DOHH2 (cell line): ENCODE results near the gene ZNF324.

Experiments used
- H3F3A ChIP-seq: fragments of 200-600 bp; sonication (generic), shearing (Covaris generic); 2 replicates; pipeline ENCODE4 v1.6.0; 2016; ENCODE audit warnings: antibody characterized with exemption, mild to moderate bottlenecking; ENCODE audit not compliant: control insufficient read depth, insufficient read depth
- H3K27ac ChIP-seq: fragments of 200-600 bp; sonication (generic); 2 replicates; pipeline ENCODE4 v1.5.1; 2014; ENCODE audit warnings: low read depth, mild to moderate bottlenecking, low read length, moderate library complexity
- H3K27me3 ChIP-seq: fragments of 200-600 bp; sonication (generic); 2 replicates; pipeline ENCODE4 v1.6.1; 2014; ENCODE audit warnings: mild to moderate bottlenecking, low read length, mixed read lengths; ENCODE audit not compliant: control insufficient read depth
- H3K36me3 ChIP-seq: fragments of 200-600 bp; sonication (generic); 2 replicates; pipeline ENCODE4 v1.6.1; 2014; ENCODE audit warnings: mild to moderate bottlenecking, low read length, moderate library complexity, mixed read lengths; ENCODE audit not compliant: control insufficient read depth
- H3K4me1 ChIP-seq: fragments of 200-600 bp; sonication (generic); 2 replicates; pipeline ENCODE4 v1.6.1; 2014; ENCODE audit warnings: mild to moderate bottlenecking, low read length, mixed read lengths; ENCODE audit not compliant: control insufficient read depth
- H3K4me2 ChIP-seq: fragments of 200-600 bp; sonication (generic); 2 replicates; pipeline ENCODE4 v1.6.0; 2014; ENCODE audit warnings: mild to moderate bottlenecking, low read length, moderate library complexity
- H3K4me3 ChIP-seq: fragments of 200-600 bp; sonication (generic); 2 replicates; pipeline ENCODE4 v1.5.1; 2014; ENCODE audit warnings: mild to moderate bottlenecking, low read length, mixed read lengths
- H3K79me2 ChIP-seq: fragments of 200-600 bp; sonication (generic); 2 replicates; pipeline ENCODE4 v1.6.1; 2014; ENCODE audit warnings: mild to moderate bottlenecking, low read length, mixed read lengths; ENCODE audit not compliant: control insufficient read depth
- H3K9me2 ChIP-seq: fragments of 200-600 bp; sonication (generic); replicated peaks from 2 replicates; pipeline ENCODE4 v1.6.1; 2014; ENCODE audit warnings: mild to moderate bottlenecking, low read length, mixed read lengths; ENCODE audit not compliant: control insufficient read depth
- H3K9me3 ChIP-seq: fragments of 200-600 bp; sonication (generic); 2 replicates; pipeline ENCODE4 v1.6.1; 2014; ENCODE audit warnings: antibody characterized with exemption, low read length, mixed read lengths; ENCODE audit not compliant: control insufficient read depth, insufficient read depth
- H4K20me1 ChIP-seq: fragments of 200-600 bp; sonication (generic); 2 replicates; pipeline ENCODE4 v1.6.0; 2014; ENCODE audit warnings: low read depth, mild to moderate bottlenecking, antibody characterized with exemption, low read length, moderate library complexity; ENCODE audit not compliant: control insufficient read depth, insufficient read depth
- EZH2phosphoT487 ChIP-seq: fragments of 200-600 bp; sonication (generic); IDR thresholded peaks from 2 replicates; pipeline ENCODE4 v1.6.1; 2017; ENCODE audit warnings: borderline replicate concordance, mild to moderate bottlenecking, antibody characterized with exemption, low read length, moderate library complexity, mixed read lengths
- TF ChIP-seq, protein P1 (sequence below): fragments of 200-600 bp; sonication (generic); IDR thresholded peaks from one replicate; pipeline ENCODE4 v1.5.1; 2014; ENCODE audit warnings: antibody characterized with exemption, mild to moderate bottlenecking, low read depth, low read length; ENCODE audit not compliant: poor library complexity, severe bottlenecking

The ZNF324 gene

DNA sequence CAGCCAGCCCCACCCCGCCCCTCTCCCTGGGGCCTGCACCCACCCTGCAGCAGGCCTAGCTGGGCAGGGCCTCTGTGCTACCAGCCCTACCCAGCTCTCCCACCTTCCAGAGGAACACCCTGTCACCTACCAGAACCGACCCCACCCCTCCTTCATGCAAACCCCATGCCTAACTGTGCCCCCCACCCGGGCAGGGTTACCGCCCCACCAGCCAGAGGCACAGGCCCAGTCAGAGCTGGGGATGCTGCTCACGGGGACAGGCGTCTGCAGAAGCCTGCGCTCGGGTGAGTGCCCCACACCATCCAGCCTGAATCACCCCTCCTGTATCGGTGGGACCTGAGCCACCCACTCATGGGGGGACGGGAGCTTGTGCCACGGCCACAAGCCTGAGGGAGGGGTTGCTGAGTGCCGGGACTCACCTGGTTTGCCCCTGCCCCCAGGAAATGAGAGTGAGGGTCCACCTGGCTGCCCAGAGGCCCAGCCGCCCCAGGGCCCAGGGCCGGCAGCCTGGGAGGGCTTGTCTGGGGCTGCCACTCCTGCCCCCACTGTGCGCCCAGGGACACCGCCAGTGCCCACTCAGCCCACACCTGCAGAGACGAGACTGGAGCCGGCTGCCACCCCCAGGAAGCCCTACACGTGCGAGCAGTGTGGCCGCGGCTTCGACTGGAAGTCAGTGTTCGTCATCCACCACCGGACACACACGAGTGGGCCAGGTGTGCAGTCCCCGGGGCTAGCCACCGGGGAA, 13.0 kb downstream of the ZNF324 start:
- Histone ChIP-seq H3K79me2 (no peaks in the 10 kb centered on the region), H3K27me3 (no peaks in the 10 kb centered on the region), H3K27ac (no peak overlapping the region), H3K4me2 (no peak overlapping the region), H3F3A (peaks cover 6% of the 10 kb centered on the region; the same call in 1 of the 2 replicates), H3K4me1 (peaks cover 17% of the 10 kb centered on the region), H3K4me3 (no peak overlapping the region), H3K36me3 (no peaks in the 10 kb centered on the region), H4K20me1 (no peaks in the 10 kb centered on the region; the same call in 1 of the 2 replicates), H3K9me2 (no peaks in the 10 kb centered on the region), H3K9me3 (no peaks in the 10 kb centered on the region)
- no peak for TF ChIP-seq EZH2phosphoT487
- TF ChIP-seq, protein P1, sequence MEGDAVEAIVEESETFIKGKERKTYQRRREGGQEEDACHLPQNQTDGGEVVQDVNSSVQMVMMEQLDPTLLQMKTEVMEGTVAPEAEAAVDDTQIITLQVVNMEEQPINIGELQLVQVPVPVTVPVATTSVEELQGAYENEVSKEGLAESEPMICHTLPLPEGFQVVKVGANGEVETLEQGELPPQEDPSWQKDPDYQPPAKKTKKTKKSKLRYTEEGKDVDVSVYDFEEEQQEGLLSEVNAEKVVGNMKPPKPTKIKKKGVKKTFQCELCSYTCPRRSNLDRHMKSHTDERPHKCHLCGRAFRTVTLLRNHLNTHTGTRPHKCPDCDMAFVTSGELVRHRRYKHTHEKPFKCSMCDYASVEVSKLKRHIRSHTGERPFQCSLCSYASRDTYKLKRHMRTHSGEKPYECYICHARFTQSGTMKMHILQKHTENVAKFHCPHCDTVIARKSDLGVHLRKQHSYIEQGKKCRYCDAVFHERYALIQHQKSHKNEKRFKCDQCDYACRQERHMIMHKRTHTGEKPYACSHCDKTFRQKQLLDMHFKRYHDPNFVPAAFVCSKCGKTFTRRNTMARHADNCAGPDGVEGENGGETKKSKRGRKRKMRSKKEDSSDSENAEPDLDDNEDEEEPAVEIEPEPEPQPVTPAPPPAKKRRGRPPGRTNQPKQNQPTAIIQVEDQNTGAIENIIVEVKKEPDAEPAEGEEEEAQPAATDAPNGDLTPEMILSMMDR = no peak

DNA sequence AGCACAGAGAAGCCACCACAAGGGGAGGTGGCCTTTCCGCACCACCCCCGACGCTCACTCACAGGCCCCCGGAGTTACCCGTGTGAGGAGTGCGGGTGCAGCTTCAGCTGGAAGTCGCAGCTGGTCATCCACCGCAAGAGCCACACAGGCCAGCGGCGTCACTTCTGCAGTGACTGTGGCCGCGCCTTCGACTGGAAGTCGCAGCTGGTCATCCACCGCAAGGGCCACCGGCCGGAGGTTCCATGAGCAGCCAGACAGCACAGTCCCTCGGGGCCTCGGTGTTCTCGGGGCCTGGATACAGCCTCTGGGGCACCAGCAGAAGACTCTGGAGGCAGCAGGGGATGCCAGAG, 13.6 kb downstream of the ZNF324 start:
- Histone ChIP-seq H3K4me1 (peaks cover 12% of the 10 kb centered on the region), H3K9me2 (no peaks in the 10 kb centered on the region), H3K79me2 (no peaks in the 10 kb centered on the region), H3K27me3 (no peaks in the 10 kb centered on the region), H3K27ac (no peak overlapping the region), H3K9me3 (no peaks in the 10 kb centered on the region), H3F3A (0 out of 2 replicates have a peak, but pooled peaks cover under 1% of the 10 kb centered on the region), H3K4me2 (no peak overlapping the region), H3K4me3 (no peak overlapping the region), H4K20me1 (no peaks in the 10 kb centered on the region), H3K36me3 (no peaks in the 10 kb centered on the region)
- TF ChIP-seq, protein P1 = no peak

GRCh38 chr19:58480831-58481230, 14.0 kb downstream of the ZNF324 start:
- H3F3A ChIP-seq = no peaks in the 10 kb centered on the region
- no peaks in the 10 kb centered on the region for H3K9me3 ChIP-seq
- H3K27ac ChIP-seq = no peak overlapping the region
- no peaks in the 10 kb centered on the region for H3K79me2 ChIP-seq
- no peak overlapping the region for H3K4me2 ChIP-seq
- no peaks in the 10 kb centered on the region for H3K27me3 ChIP-seq
- no peaks in the 10 kb centered on the region for H4K20me1 ChIP-seq
- TF ChIP-seq, protein P1 = no peak
- no peak for TF ChIP-seq EZH2phosphoT487
- H3K9me2 ChIP-seq = no peaks in the 10 kb centered on the region
- no peaks in the 10 kb centered on the region for H3K36me3 ChIP-seq
- H3K4me3 ChIP-seq = no peak overlapping the region
- H3K4me1 ChIP-seq = peaks cover 11% of the 10 kb centered on the region
